ENCODE measurements around the gene XCL2.
"Not testable (repeated sequence)": the region's sequence is repeated elsewhere in the genome, so short reads cannot be mapped to it uniquely, and the experiment has no call there.

The XCL2 gene

GRCh38 chr1:168582688-168583336 lies 39.0 kb upstream of the XCL2 start:
- DNase-seq (ENCODE audit: extremely low read depth, low read depth), result peak; percentile 33
- TF ChIP-seq CTCF (IDR thresholded peaks at IDR 0.05; ENCODE audit: low read depth, low read length, missing control alignments), result no peak
- no peak overlapping the region for H3K4me3 ChIP-seq (replicated peaks; ENCODE audit: low read depth, low read length)

- H3K4me3 ChIP-seq (replicated peaks; ENCODE audit: low read depth, low read length), result no peak overlapping the region
- DNase-seq (ENCODE audit: extremely low read depth, low read depth), result no peak
- TF ChIP-seq CTCF (IDR thresholded peaks at IDR 0.05; ENCODE audit: low read depth, low read length, missing control alignments), result no peak
These were observed 38.2 kb upstream of the XCL2 start for GRCh38 chr1:168581817-168582572.

GRCh38 chr1:168580991-168581390 lies 37.2 kb upstream of the XCL2 start:
- DNase-seq (ENCODE audit: extremely low read depth, low read depth); H3K4me3 ChIP-seq (replicated peaks; ENCODE audit: low read depth, low read length): not testable (repeated sequence)

GRCh38 chr1:168580290-168580689 lies 36.5 kb upstream of the XCL2 start:
- not testable (repeated sequence) for H3K4me3 ChIP-seq (replicated peaks; ENCODE audit: low read depth, low read length); DNase-seq (ENCODE audit: extremely low read depth, low read depth)

- DNase-seq (ENCODE audit: extremely low read depth, low read depth); H3K4me3 ChIP-seq (replicated peaks; ENCODE audit: low read depth, low read length): not testable (repeated sequence)
These were observed 34.9 kb upstream of the XCL2 start for GRCh38 chr1:168578531-168579185.

- not testable (repeated sequence) for DNase-seq (ENCODE audit: extremely low read depth, low read depth); H3K4me3 ChIP-seq (replicated peaks; ENCODE audit: low read depth, low read length)
These were observed 32.5 kb upstream of the XCL2 start, which contains the start of gene XCL1 for GRCh38 chr1:168576245-168576688. TSS of gene XCL1 (plus strand) at chr1:168576605. CDS start at chr1:168576638, 33 bp downstream.

GRCh38 chr1:168574234-168574633 lies 30.4 kb upstream of the XCL2 start:
- DNase-seq (ENCODE audit: extremely low read depth, low read depth); H3K4me3 ChIP-seq (replicated peaks; ENCODE audit: low read depth, low read length): not testable (repeated sequence)
- peak; percentile 13 for TF ChIP-seq CTCF (IDR thresholded peaks at IDR 0.05; ENCODE audit: low read depth, low read length, missing control alignments)

GRCh38 chr1:168572633-168573032 lies 28.8 kb upstream of the XCL2 start:
- no peak for TF ChIP-seq CTCF (IDR thresholded peaks at IDR 0.05; ENCODE audit: low read depth, low read length, missing control alignments)
- no peak for DNase-seq (ENCODE audit: extremely low read depth, low read depth)
- no peak overlapping the region for H3K4me3 ChIP-seq (replicated peaks; ENCODE audit: low read depth, low read length)
